ENCODE results near the gene SLC12A5. TPM values are rescaled to one million over a fixed set of nuclear protein-coding genes. Genes with fewer than 3 reads are reported as not detected.
A peak's percentile ranks its signal among the peaks of the same experiment; 100 is the strongest.

SLC12A5 gene
- polyA plus RNA-seq, 2 of the 4 experiments (the other 2 are of a cell fraction): 3.0 to 10.8 TPM

- TF ChIP-seq MYC (IDR thresholded peaks at IDR 0.05; ENCODE audit: borderline replicate concordance, low read length): no peak
- TF ChIP-seq HEYL (CRISPR knock-in tag; IDR thresholded peaks at IDR 0.05): no peak
- TF ChIP-seq ZNF302 (CRISPR knock-in tag; IDR thresholded peaks at IDR 0.05): no peak
- TF ChIP-seq ELK1 (IDR thresholded peaks at IDR 0.05; ENCODE audit: low read depth, low read length): no peak
- no peaks in the 10 kb centered on the region for H3K4me1 ChIP-seq
- H3K4me2 ChIP-seq: no peak overlapping the region
- CTCF ChIA-PET: interaction anchor here (0.6 to 2.3 kb wide), 7 partner anchors 9 to 258 kb away, joined by 3 to 6 read pairs (median 3); no protein-coding TSS in a partner anchor
- no peak overlapping the region for H3K27ac ChIP-seq
- H3K4me3 ChIP-seq: no peak overlapping the region
- H3K9me3 ChIP-seq: no peaks in the 10 kb centered on the region
- FAIRE-seq: no peak
- WGBS (ENCODE audit: missing lambda C conversion rate): 94% methylated on average over 63 of the region's 66 CpGs
- no peak for ATAC-seq
- POLR2A ChIA-PET: no interaction called here
- no peak for DNase-seq (ENCODE audit: low read depth in 1 of 2, low spot score in 1 of 2)
Observed at GRCh38 chr20:46057856-46058598, 29.0 kb downstream of the SLC12A5 start.

- Histone ChIP-seq H3K4me3 (no peak overlapping the region), H3K4me1 (no peaks in the 10 kb centered on the region), H3K9me3 (no peaks in the 10 kb centered on the region), H3K27ac (no peak overlapping the region), H3K4me2 (no peak overlapping the region)
- no peak for FAIRE-seq
- WGBS (ENCODE audit: missing lambda C conversion rate): 89% methylated on average over 28 of the region's 35 CpGs
- ATAC-seq: peak in 1 of 2 experiments; percentile 32; a peak in 3 of 6 replicates
- ChIA-PET CTCF (interaction anchor here (0.6 to 2.3 kb wide), 8 partner anchors 8 to 259 kb away, joined by 3 to 6 read pairs (median 3); no protein-coding TSS in a partner anchor), POLR2A (no interaction called here)
- no peak for DNase-seq (ENCODE audit: low read depth in 1 of 2, low spot score in 1 of 2)
- no peak for TF ChIP-seq REST (IDR thresholded peaks at IDR 0.05)
- no peak for TF ChIP-seq PBX3 (IDR thresholded peaks at IDR 0.05)
- TF ChIP-seq SMC3 (IDR thresholded peaks at IDR 0.05): no peak
- TF ChIP-seq KDM5A (IDR thresholded peaks at IDR 0.05): no peak
- TF ChIP-seq CHD2 (IDR thresholded peaks at IDR 0.05; ENCODE audit: low read length, partially characterized antibody): no peak
- TF ChIP-seq RCOR1 (IDR thresholded peaks at IDR 0.05; ENCODE audit: low read depth, low read length): no peak
- TF ChIP-seq TP53 (CRISPR knock-in tag; IDR thresholded peaks at IDR 0.05): no peak
- TF ChIP-seq POLR2AphosphoS2 (conservative IDR thresholded peaks at IDR 0.05; ENCODE audit: low read length): no peak
- no peak for TF ChIP-seq CHD4 (IDR thresholded peaks at IDR 0.05; ENCODE audit: borderline replicate concordance)
- no peak for TF ChIP-seq BHLHE40 (IDR thresholded peaks at IDR 0.05; ENCODE audit: low read depth, low read length)
- TF ChIP-seq CEBPB (IDR thresholded peaks at IDR 0.05): no peak
- no peak for TF ChIP-seq FOSL2 (IDR thresholded peaks at IDR 0.05)
- no peak for TF ChIP-seq FOSL2 (CRISPR knock-in tag; IDR thresholded peaks at IDR 0.05)
- no peak for TF ChIP-seq KDM1A (IDR thresholded peaks at IDR 0.05; ENCODE audit: low read depth)
- TF ChIP-seq CBX8 (IDR thresholded peaks at IDR 0.05): no peak
Observed at GRCh38 chr20:46058599-46059281, 29.7 kb downstream of the SLC12A5 start.
